ENCODE measurements around the gene TXNRD1.

- TF ChIP-seq EZH2 (IDR thresholded peaks at IDR 0.05; ENCODE audit: low read depth, low read length, severe bottlenecking) (no peak), ATF2 (IDR thresholded peaks at IDR 0.05; ENCODE audit: low read length) (no peak)
- TF ChIP-seq, protein P1, sequence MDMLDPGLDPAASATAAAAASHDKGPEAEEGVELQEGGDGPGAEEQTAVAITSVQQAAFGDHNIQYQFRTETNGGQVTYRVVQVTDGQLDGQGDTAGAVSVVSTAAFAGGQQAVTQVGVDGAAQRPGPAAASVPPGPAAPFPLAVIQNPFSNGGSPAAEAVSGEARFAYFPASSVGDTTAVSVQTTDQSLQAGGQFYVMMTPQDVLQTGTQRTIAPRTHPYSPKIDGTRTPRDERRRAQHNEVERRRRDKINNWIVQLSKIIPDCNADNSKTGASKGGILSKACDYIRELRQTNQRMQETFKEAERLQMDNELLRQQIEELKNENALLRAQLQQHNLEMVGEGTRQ (IDR thresholded peaks at IDR 0.05; ENCODE audit: low read length) = no peak
- TF ChIP-seq, protein P2, sequence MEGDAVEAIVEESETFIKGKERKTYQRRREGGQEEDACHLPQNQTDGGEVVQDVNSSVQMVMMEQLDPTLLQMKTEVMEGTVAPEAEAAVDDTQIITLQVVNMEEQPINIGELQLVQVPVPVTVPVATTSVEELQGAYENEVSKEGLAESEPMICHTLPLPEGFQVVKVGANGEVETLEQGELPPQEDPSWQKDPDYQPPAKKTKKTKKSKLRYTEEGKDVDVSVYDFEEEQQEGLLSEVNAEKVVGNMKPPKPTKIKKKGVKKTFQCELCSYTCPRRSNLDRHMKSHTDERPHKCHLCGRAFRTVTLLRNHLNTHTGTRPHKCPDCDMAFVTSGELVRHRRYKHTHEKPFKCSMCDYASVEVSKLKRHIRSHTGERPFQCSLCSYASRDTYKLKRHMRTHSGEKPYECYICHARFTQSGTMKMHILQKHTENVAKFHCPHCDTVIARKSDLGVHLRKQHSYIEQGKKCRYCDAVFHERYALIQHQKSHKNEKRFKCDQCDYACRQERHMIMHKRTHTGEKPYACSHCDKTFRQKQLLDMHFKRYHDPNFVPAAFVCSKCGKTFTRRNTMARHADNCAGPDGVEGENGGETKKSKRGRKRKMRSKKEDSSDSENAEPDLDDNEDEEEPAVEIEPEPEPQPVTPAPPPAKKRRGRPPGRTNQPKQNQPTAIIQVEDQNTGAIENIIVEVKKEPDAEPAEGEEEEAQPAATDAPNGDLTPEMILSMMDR (IDR thresholded peaks at IDR 0.05; ENCODE audit: control extremely low read depth in 1 of 3, insufficient read depth in 1 of 3, low read depth in 1 of 3, low read length in 3 of 3) = no peak
- TF ChIP-seq, protein P3, sequence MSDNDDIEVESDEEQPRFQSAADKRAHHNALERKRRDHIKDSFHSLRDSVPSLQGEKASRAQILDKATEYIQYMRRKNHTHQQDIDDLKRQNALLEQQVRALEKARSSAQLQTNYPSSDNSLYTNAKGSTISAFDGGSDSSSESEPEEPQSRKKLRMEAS (IDR thresholded peaks at IDR 0.05) = no peak
Observed at GRCh38 chr12:104342635-104343249, 127.2 kb downstream of the TXNRD1 start.

All from H1 (cell line).